CD4-positive, alpha-beta T cell treated with Interleukin-21 for 1 hour (primary cell): ENCODE results near the gene SMIM1.

Experiments
- DNase-seq: peaks from one replicate; pipeline ENCODE4 v3.0.0-alpha.2; 2020

SMIM1 gene

DNA sequence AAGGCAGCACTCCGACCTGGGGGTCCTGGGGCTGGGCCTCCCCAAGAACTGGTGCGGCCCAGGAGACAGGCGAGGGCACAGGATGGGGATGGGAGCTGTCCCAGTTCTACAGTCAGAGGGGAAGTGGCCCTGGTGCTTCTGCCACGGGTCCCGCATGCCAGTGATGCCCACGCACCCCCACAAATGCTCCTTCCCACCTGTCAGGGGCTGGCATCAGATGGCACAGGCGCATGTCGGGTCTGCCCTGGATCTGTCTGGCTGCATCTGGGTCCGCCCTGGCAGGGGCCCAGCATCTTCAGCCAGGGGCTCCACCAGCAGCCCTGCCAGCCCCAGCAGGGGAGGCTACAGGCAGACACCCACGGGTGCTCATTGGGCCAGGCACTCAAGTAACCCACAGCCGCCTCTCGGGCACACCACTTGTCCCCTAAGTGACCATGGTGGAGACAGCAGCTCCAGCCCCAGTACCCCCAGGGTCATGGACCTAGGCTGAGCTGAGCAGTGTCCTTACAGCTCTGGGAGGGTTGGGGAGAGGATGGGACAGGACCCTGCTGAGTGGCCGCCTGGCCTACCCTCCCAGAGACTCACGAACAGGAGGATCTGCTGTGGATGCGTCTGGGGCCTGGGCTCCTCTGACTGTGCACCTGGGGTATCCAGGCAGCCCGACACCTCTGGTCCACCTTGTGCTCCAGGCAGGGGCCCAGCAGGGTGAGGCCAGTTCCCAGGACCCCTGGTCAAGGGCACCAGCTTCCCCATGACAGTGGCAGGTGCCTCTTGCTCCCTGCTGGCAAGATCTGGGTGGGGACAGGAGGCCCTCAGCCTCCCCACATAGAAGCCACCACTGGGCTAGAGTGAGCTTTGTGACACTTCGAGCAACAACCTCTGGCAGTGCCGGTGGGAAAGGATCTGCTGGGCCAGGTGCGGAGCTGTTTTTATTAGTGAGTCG lies 5.4 kb downstream of the SMIM1 start:
- DNase-seq = no peak

DNA sequence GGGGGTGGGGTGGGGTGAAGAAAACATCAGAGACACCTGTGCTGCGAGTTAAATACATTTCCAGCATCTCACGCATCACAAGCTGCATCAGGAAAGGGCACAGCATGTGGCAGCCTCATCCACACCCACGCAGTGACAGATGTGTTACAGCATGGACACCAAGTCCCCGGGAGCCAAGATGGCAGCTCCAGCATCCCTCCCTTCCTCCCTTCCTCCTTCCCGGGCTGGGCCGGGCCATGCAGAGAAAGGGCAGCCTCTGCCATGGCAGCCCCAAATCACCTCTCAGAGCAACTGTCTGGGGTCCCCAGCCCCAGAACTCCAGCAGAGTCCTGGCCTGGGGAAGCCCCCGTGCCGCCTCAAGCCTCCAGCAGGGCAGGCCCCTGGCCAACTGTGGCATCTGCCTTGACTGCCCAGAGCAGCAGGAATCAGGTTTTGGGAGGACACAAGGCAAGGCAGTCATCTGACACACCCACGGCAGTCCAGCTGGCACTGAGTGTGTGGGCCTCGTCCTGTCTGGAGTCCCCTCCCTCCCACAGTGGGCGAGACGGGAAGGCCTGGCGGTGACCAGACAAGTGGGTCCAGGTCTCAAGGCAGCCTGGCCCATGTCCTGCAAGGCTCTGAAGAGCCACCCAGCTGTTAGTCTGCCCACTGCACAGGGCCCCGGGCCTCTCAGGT lies 6.2 kb downstream of the SMIM1 start:
- no peak for DNase-seq

DNA sequence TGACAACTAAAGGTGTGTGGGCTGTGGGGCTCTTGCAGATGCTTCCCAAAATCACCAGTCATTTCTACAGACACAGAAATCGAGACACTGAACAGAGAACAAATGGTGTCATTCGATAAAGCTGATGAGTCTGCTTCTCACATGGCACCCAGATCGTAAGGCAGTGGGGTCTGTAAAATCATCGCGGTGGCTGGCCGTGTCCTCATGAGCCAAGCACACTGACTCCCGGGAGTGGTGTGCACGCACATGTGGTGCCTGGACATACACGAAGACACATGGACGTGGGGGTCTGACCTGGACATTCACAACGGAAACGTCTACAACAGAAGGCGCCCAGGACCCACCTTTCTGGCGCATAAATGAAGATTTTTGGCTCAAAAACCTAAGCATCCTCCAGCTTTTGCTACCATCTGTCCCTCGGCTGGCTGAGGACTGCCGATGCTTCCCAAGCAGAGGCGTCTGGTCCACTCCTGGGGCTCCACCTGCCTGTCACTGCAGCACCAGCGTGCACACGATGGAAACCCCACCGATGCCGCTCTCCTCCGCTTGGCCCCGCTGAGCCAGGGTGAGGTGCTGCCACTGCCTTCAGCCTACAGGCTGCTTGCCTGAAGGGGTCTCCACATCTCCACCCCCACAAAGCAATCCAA lies 6.8 kb downstream of the SMIM1 start:
- DNase-seq = no peak

DNA sequence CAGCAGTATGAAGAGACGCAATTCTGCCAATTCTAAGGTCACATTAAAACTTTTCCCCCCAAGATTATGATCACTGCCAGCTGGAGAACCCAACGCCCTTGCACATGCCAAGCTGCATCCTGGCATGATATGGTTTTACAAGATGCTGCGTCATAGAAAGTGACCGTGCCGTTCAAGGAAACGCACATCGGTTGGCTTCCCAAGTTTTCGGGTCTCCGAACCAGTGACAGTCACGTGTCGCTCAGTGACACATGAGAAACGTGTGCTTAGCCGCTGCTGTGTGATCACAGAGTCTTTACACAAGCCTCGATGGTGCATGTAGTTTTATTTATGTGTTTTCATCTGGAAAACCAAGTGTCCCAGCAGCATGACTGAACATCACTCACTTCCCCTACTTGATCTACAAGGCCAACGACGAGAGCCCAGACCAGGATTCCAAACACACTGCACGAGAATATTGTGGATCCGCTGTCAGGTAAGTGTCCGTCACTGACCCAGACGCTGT lies 7.4 kb downstream of the SMIM1 start:
- DNase-seq = no peak

DNA sequence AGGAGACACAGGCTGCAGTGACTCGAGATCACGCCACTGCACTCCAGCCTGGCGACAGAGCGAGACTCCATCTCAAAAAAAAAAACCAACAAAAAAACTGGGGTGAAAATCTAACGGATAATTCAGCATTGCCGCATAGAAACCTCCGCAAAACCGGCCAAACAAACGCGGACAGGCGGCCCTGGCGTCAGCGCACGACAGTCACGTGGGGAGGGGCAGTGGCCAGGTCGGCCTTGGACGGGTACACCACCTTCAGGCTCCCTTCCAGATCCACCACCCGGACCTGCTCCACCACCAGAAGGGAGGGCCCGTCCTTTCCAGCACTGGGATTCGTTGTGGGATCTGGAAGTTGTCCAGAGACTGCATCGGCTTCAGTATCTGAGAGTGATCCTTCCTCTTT lies 8.4 kb downstream of the SMIM1 start:
- DNase-seq = no peak

DNA sequence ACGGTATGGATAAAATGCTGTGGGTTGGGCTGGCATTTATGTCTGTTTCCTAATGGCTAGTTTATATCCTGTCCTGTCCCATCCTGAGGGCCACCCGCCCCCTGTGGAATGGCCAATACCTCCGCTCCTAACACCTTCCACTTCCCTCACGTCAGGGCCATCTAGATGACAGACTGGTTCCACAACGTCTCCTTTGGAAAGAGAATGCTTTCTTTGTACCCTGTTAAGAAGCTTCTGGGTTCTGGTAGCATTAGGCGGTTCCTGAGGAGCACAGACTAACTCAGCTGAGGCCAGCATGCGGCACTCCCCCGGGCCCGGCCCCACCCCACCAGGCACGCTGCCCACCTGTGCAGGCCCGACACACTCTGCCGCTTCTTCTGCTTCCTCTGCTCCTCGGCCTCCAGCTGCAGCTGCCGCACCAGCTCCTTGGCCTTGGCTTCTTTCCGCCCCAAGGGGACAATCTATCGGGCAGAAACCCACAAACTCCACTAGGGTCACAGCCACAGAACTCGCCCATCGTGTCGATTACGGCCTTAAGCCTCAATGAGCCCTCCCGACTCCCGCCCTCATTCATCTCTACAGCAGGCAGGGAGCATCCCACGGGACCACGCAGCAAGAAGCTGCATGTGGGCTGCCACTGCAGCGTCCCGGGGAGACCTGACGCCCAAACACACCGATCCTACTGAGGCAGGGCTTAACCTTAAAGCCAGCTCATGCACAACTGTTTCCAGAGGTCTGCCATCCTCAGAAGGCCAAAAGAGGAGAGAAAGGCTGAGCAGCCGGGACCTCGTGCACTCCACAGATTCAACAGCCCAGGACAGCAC lies 11.3 kb downstream of the SMIM1 start:
- DNase-seq = no peak

DNA sequence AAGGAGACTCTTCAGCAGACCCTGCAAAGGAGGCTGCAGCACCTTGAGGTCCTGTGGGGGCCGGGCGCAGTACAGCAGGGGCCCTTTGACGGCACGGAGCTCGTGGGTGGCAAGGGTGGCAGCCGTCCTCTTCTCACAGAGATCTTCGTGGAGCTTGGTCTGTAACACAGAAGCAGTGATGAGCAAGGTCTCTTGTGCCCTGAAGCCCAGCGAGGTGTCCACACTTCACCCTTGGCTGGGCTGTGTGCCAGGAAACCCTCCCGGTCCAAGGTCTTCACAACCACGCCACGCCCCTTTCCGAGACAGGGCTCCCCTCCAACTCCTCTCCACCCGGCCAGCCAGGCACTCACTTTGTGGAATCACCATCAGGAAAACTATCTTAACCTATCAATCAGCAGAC lies 12.5 kb downstream of the SMIM1 start:
- no peak for DNase-seq

DNA sequence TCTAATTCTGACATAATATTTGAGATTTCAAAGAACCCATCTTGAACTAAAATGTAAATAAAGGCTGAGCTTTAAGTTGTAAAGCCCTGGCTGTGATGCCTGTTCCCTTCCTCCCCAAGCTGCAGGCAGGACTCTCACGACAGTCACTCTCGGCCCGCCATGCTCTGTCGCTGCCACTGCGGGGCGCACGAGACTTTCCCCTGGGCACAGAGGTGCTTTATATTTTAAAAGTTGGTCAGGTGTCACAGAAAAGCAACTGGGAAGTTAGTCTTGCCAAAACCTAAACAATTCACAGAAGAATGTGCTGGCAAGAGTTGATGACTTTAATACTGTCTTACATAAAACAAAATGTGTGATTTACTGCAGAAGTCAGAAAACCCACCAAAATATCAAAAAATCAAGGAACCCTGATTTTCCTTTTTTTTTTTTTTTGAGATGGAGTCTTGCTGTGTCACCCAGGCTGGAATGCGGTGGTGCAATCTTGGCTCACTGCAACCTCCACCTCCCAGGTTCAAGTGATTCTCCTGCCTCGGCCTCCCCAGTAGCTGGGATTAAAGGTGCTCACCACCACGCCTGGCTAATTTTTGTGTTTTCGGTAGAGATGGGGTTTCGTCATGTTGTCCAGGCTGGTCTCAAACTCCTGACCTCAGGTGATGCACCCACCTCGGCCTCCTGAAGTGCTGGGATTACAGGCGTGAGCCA lies 13.1 kb downstream of the SMIM1 start:
- DNase-seq = no peak

DNA sequence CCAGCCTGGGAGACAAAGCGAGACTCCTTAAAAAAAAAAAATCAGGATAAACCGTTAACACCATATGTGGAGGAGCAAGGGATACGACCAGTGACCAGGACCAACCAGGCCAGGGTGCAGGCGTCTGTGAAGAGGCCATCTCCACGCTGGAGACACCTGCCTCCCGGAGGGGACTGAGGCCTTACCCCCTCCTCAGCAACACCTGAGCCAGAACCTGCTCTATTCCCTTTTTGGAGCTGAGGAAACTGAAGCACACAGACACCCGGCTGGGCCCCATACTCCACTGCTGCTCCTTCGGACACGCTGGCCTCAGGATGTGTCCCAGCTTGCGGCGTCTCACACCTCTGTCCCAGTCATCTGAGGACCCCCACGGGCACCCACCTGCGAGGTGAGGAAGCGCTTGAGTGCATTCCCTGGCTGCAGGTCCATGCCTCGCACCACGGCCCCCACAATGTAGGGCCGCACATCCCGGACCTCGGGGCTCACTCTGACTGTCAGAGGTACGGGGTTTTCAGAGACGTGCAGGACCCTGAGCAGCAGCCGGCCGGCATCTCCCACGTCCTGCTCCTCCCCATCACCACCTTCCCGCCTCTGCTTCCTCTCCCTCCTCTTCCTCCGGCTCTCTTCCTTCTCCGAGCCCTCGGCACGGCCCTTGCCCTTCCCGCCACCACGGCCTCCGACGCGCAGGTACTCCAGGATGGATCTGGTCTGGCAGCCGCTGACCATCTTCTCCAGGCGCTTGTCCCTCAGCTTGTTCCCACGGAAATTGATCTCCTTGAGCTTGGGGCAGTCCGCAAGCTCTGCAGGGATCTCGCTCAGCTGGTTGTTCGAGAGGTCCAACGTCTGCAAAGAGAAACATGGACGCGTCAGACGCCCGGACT lies 14.2 kb downstream of the SMIM1 start:
- DNase-seq = no peak

DNA sequence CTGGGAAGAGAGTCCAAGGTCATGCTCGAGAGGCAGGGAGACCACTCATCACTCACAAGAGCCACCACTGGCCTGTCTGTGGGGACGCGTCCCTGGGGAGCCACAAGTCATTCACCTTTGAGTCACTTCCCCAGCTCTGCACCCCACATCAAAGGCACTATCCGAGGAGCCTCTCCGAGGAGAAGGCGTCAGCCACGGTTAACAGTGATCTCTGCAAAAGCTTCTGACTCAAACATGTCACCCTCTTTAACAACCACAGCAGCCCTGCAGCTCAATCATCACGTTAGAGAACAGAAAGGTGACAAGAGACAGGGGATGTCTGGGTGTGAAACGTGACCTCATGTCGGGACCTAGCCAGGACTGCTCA lies 14.8 kb downstream of the SMIM1 start:
- no peak for DNase-seq

DNA sequence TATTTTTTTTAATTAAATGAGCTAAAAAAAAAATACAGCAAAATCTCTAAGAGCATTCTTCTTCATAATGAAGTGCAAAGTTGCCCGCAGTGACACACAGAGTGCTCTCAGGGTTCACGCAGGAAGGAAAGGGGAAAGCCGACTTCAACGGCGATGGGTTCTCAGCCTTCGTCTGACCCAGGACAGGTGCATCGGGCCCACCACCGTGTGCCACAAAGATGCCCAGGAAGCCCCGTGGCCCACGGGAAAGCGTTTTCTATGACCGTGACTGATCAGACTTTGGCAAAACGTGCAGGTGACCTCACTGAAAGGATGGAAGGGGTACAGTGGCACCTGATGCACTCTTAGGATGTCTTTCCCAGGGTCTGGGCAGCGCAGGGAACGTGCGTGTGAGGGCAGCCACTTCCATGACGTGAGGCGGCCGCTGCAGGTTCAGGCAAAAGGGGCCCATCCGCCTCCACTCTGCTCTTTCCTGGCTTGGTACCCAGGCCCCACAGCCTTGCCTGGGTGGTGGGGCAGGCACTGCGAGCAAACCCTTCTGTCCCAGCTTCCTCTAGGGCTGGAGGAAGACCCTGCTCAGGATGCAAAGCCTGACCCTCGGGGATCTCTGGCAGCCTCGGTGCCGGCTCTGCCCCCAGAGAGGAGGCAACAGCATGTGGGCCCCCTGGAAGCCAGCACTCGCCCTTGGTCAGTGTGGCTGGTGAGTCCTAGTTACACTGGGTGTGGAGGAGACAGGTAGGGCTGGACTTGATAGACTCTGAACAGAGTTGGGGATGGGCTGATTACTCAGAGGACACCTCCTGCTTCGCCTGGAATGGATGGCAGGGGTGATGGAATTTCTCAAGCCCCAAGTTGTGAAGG lies 15.4 kb downstream of the SMIM1 start:
- no peak for DNase-seq

DNA sequence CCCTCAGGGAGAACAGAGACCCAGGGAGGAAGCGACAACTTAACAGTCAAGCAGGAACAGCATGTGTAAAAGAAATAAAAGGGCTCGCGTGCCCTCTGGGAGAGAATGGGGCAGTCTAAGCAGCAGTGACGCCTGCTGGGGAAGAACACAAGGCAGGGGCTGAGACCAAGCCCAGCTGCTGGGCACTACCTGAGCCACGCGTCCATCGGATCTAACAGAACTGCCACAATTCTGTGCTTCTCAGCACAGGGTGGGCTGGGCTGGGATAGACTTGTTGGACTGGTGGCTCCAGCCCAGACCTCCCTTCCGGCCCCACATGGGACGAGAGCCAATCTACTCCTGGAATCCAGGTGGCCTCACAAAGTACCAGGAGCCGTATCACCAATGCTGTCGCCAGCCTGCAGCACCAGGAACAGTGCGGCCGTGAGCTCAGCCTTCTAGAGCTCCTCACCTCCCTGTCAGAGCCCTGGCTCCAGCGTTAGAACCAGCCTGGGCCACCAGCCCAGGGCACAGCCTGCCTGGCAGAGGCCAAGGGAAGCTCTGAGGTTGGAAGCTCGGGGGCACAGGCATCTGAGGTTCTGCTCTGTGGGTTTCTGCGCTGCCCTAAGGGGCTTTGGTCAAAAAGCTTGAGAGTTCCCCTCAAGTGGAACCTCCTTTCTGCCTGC lies 16.3 kb downstream of the SMIM1 start:
- DNase-seq = no peak

DNA sequence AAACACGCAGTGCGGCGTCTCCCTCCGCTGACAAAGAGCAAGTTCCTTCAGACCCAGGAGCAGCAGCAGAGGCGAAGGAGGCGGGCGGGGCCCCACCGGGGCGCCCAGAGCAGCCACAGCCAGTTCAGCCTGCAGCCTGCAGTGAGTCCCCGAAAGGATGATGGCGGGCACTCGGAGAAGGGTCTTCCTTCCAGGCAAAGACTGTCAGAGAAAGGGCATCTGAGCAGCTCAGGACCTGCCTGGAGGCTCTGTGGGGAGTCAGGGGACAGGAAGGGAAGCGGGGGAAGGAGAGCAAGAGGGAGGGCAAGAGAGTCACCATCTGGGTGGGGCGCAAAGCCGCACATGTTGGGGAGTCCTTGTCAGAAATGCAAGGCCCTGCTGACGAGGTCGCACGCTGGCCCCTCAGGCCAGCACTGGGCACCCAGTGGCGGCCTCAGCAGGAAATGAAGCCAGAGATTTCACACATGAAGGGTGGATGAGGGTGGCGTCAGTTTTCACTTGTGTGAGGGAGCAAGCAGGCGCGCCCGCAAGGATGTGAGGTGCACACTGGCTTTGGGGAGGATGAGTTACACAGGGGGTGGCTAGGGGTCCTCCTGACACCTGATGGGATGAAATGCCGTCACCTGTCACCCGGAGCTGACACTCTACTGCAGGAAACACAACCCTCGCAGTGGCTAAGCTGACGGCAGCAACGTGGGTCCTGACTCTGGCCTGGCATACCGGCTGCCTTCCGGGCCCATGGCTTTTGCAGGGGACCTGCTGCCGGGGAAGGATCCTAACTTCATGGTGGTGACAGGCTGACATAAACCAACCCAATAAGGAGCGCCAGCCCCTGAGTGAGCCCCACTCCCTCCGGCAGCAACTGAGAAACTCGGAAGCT lies 17.1 kb downstream of the SMIM1 start:
- no peak for DNase-seq

DNA sequence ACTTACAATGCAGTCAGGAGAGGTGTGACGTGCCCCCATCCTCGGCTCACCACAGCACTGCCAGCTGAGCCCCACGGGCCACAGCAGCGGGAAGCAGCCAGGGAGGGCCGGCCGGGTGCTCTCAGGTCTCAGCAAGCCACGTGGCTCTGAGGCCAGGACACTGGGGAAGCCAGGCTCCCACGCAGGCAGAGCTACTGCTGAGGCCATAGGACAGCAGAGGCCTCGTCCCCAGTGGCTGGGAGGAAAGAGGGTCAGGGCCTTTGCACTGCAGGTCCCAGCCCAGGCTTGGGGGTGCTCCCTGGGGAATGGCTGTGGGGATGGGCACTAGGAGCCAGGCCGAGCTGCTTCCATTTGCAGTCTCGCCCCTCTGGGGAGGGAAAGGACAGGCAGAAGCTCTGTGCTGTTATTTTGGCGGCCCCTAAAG lies 18.0 kb downstream of the SMIM1 start:
- no peak for DNase-seq

DNA sequence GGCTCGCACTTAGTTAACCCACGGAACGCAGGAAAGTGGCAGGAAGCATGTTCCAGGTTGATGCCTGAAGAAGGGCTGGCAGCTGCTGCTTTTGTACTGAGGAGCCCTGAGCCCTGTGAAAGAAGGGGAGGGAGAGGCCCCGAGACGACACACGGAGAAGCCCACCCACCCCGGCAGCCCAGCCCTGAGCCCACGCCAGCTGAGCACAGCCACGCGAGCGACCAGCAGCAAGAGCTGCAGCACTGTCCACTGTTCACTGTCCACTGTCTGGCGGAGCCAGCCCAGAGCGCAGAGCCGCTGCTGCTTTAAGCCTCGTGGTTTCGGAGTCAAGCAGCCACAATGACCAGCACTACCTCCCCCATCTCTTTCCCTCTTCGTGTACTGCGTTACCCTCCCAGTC lies 18.4 kb downstream of the SMIM1 start:
- DNase-seq = no peak

DNA sequence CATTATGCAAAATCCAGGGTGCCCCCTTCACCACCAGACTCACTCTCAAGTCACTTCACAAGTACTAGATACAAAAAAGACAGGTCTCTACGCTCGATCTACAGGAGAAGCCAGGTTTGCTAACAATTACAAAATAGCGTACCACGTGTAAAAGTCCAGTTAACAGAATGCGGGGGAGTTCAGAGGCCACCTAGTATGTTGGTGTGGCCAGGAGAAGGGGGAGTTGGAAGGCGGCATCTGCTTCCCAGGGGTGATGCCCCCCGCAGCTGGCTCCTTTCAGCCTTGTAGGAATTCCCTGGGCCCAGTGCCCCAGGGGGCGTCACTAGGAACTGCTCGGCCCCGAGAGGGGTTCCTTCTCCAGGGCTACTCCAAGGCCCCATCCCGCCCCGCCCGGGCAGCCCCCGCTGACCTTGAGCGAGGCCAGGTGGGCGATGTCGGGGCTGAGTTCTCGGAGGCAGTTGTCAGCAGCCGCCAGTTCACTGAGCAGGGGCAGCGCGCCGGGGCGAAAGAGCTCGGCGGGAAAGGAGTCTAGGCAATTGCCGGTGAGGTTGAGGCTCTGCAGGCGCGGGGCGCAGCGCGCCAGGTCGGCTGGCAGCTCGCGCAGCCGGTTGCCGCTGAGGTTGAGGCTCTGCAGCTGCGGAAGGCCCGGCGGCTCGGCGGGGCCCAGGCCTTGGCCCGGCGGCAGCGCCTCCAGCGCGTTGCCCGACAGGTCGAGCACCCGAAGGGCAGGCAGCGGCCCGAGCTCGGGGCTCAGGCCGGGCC lies 23.1 kb downstream of the SMIM1 start:
- DNase-seq = no peak

DNA sequence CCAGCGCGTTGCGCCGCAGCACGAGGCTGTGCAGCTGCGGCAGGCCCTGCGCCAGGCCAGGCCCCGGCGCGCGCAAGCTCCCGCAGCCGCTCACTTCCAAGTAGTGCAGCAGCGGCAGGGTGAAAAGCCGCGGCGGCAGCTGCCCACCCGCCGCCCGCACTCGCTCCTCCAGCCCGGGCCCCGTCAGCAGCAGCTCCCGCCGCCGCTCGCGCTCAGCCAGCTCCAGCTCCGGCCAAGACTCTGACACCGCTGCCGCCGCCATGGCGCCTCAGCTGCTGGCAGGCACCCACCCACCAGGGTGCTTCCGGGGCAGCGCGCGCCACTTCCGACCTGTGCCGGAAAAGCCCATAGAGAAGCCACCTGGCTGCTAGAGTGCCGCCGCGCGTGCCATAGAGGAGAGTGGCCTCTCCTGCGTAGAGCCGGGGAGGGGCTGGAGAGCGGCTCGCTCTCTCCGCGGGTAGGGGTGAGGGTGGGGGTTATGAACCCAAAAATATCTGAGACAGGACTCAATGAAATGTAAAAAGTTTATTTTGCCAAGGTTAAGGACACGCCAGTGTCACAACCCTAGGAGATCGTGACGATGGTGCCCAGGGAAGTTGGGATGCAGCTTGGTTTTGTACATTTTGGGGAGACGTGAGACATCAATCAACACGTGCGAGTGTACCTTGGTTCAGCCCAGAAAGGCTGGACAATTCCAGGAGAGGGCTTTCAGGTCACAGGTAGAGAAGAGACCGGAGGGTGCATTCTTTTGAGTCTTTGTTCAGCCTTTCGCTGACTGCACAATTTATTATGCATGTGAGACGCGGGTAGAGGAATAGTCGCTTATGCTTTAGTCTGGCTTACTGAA lies 23.9 kb downstream of the SMIM1 start, which contains the start of gene LRRC47:
TSS of gene LRRC47 (minus strand) at position 284 of the 847 bp plus-strand sequence. CDS start at position 262, 22 bp downstream.
- DNase-seq = peak; percentile 95
